ENCODE measurements around the gene MAP3K15.

The MAP3K15 gene

GRCh38 chrX:19344661-19345060 is 170.6 kb downstream of the MAP3K15 start:
- no peak for DNase-seq (ENCODE audit: low read depth in 2 of 2)

- peak; percentile 80 to 81 for DNase-seq (ENCODE audit: low read depth in 2 of 2)
Measured at GRCh38 chrX:19343535-19344408, 171.5 kb downstream of the MAP3K15 start, which contains the start of gene PDHA1. PDHA1 (plus strand) TSS chrX:19343927; CDS start chrX:19344038, 111 bp downstream.

- DNase-seq (ENCODE audit: low read depth in 2 of 2) = no peak
Measured at GRCh38 chrX:19343085-19343534, 172.2 kb downstream of the MAP3K15 start.

GRCh38 chrX:19342331-19342906 is 172.9 kb downstream of the MAP3K15 start:
- no peak for DNase-seq (ENCODE audit: low read depth in 2 of 2)

GRCh38 chrX:19334945-19335626 is 180.2 kb downstream of the MAP3K15 start:
- DNase-seq (ENCODE audit: low read depth in 2 of 2) = no peak

GRCh38 chrX:19332983-19333382 is 182.3 kb downstream of the MAP3K15 start:
- DNase-seq (ENCODE audit: low read depth in 2 of 2) = no peak

- DNase-seq (ENCODE audit: low read depth in 2 of 2) = no peak
Measured at GRCh38 chrX:19331831-19332230, 183.5 kb downstream of the MAP3K15 start.

GRCh38 chrX:19326567-19326966 is 188.7 kb downstream of the MAP3K15 start:
- no peak for DNase-seq (ENCODE audit: low read depth in 2 of 2)

Data from fibroblast of skin of left biceps (primary cell).